Neural progenitor cell (in vitro differentiated cells): Measurements from ENCODE around the gene ZNF790.

Experiments used
- EZH2 ChIP-seq: fragments of 200-600 bp; sonication (generic); IDR thresholded peaks from 2 replicates; pipeline ENCODE4 v1.6.1; 2017; ENCODE audit warnings: antibody characterized with exemption, mild to moderate bottlenecking, moderate library complexity
- TF ChIP-seq, protein P1 (sequence below): fragments of 200-600 bp; sonication (generic); IDR thresholded peaks from 2 replicates; pipeline ENCODE4 v1.5.1; 2017; ENCODE audit warnings: antibody characterized with exemption, mild to moderate bottlenecking

DNA sequence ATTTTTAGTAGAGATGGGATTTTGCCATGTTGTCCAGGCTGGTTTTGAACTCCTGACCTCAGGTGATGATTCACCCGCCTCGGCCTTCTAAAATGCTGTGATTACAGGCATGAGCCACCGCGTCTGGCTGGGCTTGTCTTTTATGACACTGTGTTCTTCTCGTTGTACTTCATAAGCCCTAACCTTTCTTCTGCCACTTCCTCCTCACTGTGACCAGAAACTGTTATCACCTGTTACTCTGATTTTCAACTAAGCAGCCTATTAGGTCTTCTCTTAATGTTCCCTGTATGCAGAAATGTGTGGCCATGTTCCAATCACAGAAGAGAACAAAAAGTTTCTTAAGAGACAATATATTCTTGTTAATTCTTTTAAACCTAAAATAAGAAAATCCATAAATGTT is 16.4 kb downstream of the ZNF790 start:
- TF ChIP-seq, protein P1, sequence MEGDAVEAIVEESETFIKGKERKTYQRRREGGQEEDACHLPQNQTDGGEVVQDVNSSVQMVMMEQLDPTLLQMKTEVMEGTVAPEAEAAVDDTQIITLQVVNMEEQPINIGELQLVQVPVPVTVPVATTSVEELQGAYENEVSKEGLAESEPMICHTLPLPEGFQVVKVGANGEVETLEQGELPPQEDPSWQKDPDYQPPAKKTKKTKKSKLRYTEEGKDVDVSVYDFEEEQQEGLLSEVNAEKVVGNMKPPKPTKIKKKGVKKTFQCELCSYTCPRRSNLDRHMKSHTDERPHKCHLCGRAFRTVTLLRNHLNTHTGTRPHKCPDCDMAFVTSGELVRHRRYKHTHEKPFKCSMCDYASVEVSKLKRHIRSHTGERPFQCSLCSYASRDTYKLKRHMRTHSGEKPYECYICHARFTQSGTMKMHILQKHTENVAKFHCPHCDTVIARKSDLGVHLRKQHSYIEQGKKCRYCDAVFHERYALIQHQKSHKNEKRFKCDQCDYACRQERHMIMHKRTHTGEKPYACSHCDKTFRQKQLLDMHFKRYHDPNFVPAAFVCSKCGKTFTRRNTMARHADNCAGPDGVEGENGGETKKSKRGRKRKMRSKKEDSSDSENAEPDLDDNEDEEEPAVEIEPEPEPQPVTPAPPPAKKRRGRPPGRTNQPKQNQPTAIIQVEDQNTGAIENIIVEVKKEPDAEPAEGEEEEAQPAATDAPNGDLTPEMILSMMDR: no peak
- no peak for TF ChIP-seq EZH2
